IPS-18c (cell line): ENCODE data around the gene TMEM47.

Experiments
- H3K4me3 ChIP-seq: 2 replicates; pipeline ENCODE4 v1.7.0; 2013; ENCODE audit warnings: low read depth, mild to moderate bottlenecking, low read length, moderate library complexity; ENCODE audit not compliant: insufficient read depth
- H3K9me3 ChIP-seq: one replicate; pipeline ENCODE4 v1.6.1; 2013; ENCODE audit warnings: mild to moderate bottlenecking, low read length, moderate library complexity; ENCODE audit not compliant: control insufficient read depth, insufficient read depth

The TMEM47 gene

DNA sequence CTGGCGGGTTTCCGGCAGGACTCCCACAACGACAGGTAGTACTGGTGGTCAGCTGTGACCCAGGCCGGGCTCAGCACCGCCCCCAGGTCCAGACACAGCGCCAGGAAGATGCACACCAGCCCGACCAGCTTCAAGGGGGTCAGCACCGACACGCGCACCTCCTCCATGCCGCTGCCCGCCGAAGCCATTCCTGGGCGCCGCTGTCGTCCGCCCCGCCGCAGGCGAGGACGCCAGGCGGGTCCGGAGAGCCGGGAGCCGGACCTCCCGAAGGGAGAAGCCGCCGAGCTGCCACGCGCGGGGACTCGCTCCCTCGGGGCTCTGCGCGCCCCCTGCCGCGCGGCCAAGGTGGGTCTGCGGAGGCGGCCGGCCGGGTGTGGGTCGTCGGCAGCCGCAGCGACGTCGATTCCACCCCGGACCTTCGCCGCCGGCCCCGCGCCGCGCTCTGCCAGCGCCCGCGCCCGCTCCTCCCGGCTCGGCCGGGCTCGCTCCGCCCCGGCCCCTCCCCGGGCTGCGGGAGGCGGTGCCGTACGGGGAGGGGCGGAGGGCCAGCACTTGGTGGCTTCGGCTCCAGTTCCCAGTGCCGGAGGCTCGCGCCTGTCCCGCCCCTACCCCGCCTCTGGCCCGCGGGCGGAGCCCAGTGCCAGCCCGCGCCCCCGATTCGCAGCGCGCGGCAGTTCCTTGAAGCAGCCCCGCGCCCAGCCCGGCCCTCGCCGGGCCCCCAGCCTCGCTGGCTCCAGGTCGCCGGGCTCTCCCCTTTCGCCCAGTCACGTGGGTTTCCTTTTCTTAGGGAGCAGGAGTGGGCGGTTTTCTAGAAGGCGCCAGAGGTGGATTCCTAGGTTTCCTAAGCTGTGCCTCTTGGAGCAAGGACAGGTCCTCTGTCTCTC, at the start of gene TMEM47:
Gene TMEM47, minus strand, starts transcription at position 444 of the 884 bp plus-strand sequence. Its CDS starts 256 bp downstream, at position 188.
- H3K9me3 ChIP-seq = peaks cover 2% of the 10 kb centered on the region
- H3K4me3 ChIP-seq = peak within 1 kb of the TSS; percentile 72

DNA sequence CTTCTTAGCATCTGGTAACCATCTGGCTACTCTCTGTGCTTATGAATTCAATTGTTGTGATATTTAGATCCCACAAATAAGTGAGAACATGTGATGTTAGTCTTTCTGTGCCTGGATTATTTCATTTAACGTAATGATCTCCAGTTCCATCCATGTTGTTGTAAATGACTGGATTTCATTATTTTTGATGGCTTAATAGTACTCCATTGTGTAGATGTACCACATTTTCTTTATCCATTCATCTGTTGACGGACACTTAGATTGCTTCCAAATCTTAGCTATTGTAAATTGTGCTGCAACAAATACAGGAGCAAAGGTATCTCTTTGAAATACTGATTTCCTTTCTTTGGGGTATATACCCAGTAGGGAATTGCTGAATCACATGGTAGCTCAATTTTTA, 30.0 kb upstream of the TMEM47 start:
- no peaks in the 10 kb centered on the region for H3K9me3 ChIP-seq
- no peak overlapping the region for H3K4me3 ChIP-seq

DNA sequence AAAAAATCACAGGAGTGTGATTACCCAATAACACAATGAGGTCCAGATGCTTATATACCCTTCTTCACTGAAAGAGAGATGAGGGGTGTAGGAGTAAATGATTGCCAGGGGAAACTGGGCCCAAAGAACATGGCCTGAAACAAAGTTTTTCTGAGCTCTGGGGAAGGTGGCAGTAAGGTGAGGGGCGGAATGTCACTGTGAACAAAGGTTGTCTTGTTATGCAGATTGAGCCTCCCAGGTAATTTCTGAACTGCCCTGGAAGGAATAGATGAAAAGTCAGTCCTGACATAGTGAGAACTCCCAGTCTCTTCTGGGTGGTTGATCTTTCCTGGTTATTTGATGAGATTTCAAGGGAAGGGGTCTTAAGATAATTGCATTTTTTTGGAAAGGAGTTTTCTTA, 2.5 kb upstream of the TMEM47 start:
- Histone ChIP-seq H3K4me3 (no peak overlapping the region), H3K9me3 (peaks cover 2% of the 10 kb centered on the region)

DNA sequence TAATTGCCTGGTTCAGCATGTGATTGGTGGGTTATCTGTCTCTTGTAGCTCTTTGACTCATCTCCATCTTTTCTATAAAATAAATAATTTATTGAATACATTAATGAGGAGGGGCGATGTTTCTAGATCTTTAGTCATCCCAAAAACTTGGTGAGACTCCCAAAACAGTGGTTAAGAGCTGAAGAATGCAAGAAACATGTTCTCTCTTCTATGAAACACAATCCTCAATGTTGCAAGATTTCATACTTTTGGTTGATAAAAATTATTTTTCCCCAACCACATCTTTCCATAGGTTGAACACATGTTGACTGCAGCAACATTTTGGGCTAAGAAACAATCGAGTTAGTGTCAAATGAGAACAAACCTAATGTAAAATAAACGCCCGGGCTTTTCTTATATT, 1.2 kb upstream of the TMEM47 start:
- Histone ChIP-seq H3K9me3 (peaks cover 2% of the 10 kb centered on the region), H3K4me3 (no peak overlapping the region; the same call in 1 of the 2 replicates)

DNA sequence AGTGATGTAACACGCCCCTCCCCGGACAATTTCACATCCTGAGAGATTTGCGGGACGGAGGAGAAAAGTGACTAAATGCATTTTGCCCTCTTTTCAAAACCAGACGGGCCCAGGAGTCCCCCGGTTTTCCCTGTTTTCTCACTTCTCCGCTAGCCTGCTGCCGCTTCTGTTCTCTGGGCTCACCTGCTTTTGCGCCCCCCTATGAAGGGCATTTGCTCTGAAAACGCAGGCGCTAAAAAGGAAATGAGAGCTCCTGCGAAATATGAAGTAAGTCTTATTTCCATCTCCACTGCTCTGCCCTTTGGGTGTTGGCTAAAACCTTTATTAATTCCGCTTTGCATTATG, 613 bp upstream of the TMEM47 start:
- Histone ChIP-seq H3K4me3 (peak overlapping the region; percentile 57), H3K9me3 (peaks cover 2% of the 10 kb centered on the region)

DNA sequence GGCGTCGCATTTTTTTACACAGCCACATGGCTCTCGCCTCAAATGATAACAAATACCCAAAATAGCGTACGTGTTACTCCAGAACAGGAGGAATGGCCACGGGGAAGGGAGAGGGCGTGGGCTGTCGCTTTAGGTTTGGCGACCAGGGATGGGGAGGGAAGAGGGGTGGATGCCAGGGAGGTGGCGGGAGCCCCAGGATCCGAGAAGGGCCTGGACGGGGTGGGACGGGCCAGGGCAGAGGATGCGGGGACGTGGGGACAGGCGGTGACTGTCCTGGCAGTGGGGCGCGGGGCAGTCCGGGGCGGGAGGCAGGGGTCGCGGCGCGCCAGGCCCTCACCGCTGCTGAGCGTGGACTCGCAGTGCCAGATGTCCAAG, 631 bp downstream of the TMEM47 start:
- H3K4me3 ChIP-seq = peak overlapping the region; percentile 72
- peaks cover under 1% of the 10 kb centered on the region for H3K9me3 ChIP-seq

DNA sequence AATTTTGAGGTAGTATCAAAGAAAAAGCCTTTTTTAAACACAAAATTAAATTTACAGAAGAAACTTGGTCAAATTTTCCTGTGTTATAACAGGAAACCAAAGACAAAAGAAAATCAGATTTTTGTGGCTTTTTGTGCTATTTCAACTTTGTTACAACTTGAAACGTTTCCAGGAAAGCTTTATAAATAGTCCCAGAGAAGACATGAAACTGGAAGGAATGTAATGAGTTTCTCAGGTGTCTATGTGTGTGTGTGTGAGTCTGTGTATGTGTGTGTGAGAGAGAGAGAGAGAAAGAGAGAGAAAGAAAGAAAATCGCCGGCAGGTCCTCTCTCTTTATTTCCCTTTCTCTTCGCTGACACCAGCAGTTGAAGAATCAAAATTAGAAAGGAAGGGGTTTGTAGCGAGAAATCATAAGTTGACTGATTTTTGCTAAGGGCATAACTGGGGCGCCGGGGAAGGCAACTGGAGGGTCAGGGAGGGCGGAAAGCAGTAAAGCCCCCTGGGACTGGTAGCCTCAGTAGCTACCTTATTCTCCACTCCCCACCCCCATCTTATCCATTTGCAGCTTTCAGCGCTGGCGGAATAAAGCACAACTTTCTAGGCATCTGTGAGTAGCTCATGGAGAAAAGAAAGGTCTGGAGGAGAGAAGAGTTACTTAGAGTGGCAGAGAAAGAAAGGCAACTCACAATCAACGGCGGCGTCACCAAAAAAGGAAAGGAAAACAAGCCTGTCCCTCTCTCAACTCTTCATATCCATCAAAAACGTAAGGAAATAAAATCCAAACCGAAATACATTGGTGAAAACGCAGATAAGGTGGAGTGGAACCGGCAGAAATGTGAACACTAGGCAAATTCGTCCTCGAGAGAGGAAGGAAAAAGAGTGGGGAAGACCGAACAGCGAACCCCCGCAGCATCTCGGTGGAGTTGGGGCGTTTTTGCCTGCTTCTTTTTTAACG, 1.3 kb downstream of the TMEM47 start:
- Histone ChIP-seq H3K4me3 (peak overlapping the region; percentile 72), H3K9me3 (no peaks in the 10 kb centered on the region)

DNA sequence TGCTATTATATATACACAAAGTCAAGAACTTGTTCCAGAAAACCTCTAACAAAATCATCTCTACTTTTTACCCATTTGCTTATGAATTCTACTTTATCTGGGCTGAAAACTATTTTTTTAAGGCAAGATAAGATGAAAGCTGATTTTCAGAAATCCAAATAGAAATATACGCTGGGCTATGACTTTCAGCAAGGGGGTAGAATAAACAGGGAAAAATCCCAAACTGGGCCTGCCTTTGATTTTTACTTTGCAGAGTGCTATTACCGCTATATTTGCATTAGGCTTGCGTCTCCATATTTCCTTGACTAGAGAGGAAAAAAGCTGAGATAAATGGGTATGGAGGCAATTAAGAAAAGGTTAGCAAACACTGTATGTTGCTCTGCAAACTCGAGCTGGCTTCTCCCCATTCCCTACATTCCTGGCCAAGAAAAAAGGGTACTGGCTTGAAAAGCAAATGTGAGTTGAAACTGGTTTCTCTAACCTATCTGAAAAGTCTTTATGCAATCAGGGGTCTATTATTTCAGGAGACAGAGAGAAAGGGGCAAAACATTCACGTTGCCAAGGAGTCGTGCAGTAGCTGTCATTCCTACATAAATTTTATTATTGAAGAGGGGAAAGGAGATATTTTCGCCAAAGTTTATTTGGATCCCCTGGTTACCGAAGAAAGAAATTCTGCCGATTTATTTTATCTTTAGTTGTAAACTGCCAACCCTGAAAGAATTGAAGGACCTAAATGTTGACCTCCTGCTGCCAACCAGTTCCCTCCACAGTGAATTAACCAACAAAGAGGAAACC, 2.2 kb downstream of the TMEM47 start:
- Histone ChIP-seq H3K9me3 (no peaks in the 10 kb centered on the region), H3K4me3 (peak overlapping the region; percentile 72)

DNA sequence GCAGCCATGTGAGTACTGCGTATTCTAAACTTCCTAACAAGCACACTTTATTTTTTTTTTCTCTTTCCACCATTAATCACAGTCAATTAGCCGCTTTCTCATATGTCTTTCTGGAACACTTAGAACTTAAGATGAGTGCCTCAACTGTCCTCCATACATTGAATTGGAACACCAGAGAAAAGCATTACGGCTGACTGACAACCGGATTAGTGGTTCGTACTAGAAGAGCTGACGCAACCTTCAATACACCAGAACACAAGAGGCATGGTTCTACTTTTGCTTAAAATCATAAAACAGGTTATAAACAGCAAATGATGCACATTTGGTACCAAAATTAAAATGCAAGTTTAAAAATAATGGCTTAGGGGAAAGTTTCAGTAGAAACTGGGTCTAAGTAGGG, 3.3 kb downstream of the TMEM47 start:
- Histone ChIP-seq H3K4me3 (peak overlapping the region; percentile 44; the same call in 1 of the 2 replicates), H3K9me3 (no peaks in the 10 kb centered on the region)

DNA sequence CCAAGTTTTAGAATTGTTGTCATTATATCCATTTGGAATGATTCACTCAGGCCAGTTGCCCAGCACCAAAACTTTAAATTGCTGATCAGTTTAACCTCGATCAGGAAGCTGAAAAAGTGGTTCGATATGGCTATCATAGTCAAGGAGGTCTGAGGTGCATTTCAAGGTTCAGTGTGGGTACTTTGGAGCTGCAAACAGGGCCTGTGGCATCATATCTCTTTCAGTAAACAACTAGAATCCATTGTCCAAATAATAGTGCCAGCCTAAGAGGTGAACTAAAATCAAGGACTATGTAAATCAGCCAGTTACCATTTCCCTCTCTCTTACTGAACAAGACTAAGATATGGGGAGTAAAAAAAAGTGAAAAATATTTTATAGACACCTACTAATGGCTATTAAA, 14.2 kb downstream of the TMEM47 start:
- Histone ChIP-seq H3K4me3 (no peak overlapping the region), H3K9me3 (no peaks in the 10 kb centered on the region)

DNA sequence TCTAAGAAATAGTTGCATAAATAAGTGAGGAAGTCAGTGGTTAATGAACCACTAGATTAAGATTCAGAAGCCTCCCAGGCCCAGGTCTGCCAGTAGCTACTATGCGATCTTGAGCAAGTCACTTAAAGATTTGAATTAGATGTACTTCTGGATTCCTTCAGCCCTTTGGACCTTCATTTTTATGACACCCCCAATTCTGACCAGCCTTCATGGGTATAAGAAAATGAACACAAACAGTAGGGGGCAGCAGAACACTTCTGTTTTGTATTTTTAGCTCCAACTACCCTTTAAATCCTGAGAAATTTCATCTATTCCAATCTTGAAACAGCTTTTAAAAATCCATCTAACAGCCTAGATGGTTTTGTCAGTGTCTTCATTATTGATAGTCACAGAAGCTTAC, 19.0 kb downstream of the TMEM47 start:
- Histone ChIP-seq H3K9me3 (no peaks in the 10 kb centered on the region), H3K4me3 (no peak overlapping the region)

DNA sequence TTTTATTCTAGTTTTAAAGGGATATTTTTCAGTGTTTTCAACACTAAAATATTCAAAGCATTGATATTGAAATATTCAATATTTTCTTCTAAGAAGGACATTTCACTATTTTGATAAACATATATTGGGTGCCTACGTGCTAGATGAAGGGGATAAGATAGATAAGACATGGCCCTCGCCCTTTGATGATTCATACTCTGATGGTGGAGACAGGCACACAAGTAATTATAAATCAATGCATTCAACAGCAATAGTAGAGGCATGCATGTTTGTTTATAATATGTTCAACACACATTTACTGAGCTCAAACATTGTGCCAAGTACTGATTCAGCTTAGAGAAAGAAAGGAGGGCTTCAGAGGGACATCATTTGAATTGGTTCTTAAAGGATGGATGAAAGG, 22.7 kb downstream of the TMEM47 start:
- no peaks in the 10 kb centered on the region for H3K9me3 ChIP-seq
- no peak overlapping the region for H3K4me3 ChIP-seq

DNA sequence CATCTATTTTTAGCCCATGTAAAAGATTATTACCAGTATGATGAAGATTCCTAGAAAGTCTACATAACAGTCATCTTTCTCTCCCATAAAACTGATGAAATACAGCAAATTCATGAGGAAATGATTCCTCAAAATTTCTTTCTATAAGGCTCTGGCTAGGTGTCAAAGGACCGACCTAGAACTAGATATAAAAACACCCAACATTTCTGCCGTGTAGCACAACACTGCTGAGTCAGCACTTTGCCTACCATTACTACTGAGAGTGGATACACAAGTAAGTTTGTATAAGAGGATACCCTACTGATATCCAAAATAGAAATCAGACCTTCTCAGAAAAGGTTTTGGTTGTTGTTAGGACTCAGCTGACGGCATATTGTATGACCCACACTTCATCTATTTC, 24.7 kb downstream of the TMEM47 start:
- H3K4me3 ChIP-seq = no peak overlapping the region
- H3K9me3 ChIP-seq = no peaks in the 10 kb centered on the region

DNA sequence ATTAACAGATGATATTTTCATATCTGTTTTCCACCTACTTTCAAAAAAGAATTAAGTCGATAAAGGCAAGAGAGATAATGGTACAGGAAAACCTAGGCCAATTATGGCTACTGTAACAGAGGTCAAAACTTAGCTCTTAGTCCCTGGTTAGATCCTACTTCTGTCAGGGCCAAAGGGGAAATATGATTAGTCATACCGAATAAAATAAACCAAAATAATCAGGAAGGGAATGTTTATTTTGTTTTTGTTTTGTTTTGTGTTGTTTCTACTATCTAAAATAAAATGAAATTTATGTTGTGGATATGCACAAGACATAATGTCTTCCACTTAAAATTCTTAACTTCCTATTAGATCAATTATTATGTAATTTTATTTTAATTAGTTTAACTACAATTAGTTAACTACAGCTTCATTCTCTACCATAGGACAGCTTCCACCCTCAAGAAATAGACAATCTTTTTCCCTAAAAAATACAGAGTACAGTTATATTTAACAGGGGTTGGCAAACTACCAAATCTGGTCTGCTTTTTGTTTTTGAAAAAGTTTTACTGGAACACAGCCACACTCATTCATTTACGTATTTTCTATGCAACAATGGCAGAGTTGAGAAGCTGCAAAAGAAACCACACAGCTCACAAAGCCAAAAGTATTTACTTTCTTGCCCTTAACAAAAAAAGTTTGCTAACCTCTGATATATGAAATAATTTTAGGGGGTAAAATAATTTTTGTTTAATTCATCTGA, 25.4 kb downstream of the TMEM47 start:
- Histone ChIP-seq H3K9me3 (no peaks in the 10 kb centered on the region), H3K4me3 (no peak overlapping the region)

DNA sequence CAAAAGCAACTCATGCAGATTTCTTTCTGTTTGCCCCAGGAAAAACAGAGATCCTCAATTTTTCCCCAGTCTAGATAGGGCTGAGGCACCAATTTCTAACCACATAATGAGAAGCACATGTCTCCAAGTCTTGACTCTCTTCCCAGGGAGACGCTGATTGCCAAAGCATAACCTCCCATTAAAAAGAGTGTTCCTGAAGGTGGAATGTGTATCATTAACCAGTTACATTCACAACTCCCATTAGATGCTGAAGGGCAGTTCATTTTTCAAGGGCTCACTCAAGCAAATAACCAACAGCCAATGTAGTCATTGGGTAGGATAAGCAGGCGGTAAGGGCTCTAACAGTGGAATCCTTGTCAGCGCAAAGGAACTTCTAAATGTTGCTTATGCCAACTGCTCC, 27.5 kb downstream of the TMEM47 start:
- H3K9me3 ChIP-seq = no peaks in the 10 kb centered on the region

DNA sequence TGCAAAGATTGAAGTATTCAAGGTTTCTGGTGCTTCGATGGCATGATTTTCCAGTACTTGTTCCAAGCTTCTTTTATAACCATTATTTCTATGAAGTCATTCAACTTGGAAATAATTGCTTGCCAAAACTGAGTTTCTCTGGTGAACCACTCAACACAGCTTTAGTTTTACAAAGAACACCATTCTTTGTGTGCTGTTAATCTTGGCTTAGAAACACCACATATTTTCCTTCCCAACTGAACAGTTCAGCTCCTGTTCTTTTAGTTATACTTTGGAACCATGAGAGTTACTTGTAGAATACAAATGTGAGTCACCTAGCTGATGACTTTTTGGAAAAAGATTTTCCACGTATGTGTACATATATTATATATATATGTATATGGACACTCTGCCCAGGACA, 32.7 kb downstream of the TMEM47 start:
- no peak overlapping the region for H3K4me3 ChIP-seq

More for the DNA sequence above, 27.5 kb downstream of the TMEM47 start:
- no peak overlapping the region for H3K4me3 ChIP-seq

DNA sequence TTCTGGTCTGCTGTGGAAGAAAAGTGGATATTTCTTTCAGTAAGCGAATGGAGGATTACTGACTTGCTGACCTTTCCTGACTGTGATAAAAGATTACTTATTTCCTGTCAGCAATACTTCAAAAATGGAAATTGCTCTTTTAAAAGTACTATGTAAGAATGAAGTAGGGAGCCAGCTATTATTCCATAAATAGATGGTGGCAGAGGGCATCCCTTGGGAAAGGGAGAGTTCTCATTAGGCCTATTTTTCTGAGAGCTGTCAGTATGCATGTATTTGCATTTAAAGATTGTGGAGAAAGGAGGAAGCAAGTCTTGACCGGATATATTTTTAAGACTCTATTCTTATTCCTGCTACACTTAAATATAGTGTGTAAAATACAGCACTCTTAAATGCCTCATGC, 37.2 kb downstream of the TMEM47 start:
- no peaks in the 10 kb centered on the region for H3K9me3 ChIP-seq
- no peak overlapping the region for H3K4me3 ChIP-seq

More for the DNA sequence above, 32.7 kb downstream of the TMEM47 start:
- H3K9me3 ChIP-seq = no peaks in the 10 kb centered on the region
